ENCODE results near the gene TMEM259. TPM values are rescaled to one million over a fixed set of nuclear protein-coding genes. Genes with fewer than 3 reads are reported as not detected.

TMEM259 gene
- total and polyA plus RNA-seq, 2 of the 8 experiments (the other 6 are each of a cell fraction or from before 2014, with no cell fraction given): 140 to 243 TPM

GRCh38 chr19:1066748-1067340, 45.9 kb upstream of the TMEM259 start, which contains the start of gene ARHGAP45 (continued):
- TF ChIP-seq CHD7 (IDR thresholded peaks at IDR 0.05; ENCODE audit: insufficient replicate concordance, low read length): no peak
- TF ChIP-seq USF2 (IDR thresholded peaks at IDR 0.05; ENCODE audit: low read length): peak; percentile 55
- no peak for TF ChIP-seq ASH2L (IDR thresholded peaks at IDR 0.05; ENCODE audit: low read length)
- TF ChIP-seq MAX (IDR thresholded peaks at IDR 0.05): peak; percentile 55; the same call in 1 of the 2 replicates

Measured in H1 (cell line).